ENCODE results near the gene EPHA1.

The EPHA1 gene

DNA sequence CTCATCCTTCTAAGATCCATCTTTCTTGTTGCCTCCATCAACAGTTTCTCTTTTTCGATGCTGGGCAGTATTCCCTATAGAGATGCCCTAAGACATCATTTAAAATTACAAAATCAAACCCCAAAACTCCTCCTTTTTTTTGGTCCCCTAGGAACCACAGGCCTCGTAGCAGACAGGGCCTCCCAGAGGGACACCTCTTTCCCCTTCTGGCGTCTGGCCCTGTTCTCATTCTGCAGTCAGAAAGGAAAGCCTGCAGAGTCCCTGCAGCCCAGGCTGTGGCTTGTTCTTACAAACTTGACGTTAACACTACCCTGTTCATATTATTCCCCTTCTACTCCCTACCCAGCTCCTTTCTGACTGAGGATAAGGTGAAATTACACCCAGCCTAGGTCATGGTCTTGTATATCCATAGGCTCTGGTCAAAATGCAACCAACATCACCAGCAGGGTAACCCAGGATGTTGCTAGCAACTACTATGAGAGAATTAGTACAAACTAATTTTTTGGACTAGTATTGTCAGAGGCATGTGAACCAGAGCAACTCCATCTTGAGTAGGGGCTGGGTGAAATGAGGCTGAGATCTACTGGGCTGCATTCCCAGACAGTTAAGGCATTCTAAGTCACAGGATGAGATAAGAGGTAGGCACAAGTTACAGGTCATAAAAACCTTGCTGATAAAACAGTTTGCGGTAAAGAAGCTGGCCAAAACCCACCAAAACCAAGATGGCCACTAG, 3.5 kb upstream of the EPHA1 start:
- no peak for DNase-seq
- no peaks in the 10 kb centered on the region for H3K9me3 Mint-ChIP-seq
- H3K4me1 Mint-ChIP-seq: peaks cover 81% of the 10 kb centered on the region

DNA sequence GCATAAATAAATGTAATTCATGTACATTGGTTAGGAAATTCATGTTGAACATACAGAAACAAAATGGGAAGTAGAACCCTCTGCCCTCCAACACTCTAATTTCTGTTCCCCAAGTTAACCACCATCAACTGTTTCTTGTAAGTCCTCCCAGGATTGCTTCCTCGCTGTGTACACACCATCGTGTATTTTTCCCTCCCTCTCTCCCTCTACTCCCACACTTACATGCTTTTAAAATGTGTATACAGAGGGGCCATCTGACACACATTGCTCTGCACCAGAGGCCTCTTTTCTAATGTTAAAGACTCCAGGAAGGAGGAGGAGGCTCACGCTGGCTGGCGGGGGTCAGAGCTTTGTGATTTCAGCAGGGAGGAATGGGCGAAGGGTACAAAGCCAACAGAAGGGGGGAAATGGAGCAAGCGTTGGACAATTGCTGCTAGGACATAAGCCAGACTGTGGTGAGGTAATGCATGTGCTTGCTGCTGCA, 1.9 kb upstream of the EPHA1 start:
- DNase-seq: no peak
- H3K27me3 Mint-ChIP-seq (ENCODE audit: low read depth, poor library complexity): peaks cover 20% of the 10 kb centered on the region
- H3K4me1 Mint-ChIP-seq: peaks cover 86% of the 10 kb centered on the region
- H3K27ac Mint-ChIP-seq: no peak overlapping the region
- peak overlapping the region; percentile 86 for H3K4me3 Mint-ChIP-seq
- no peaks in the 10 kb centered on the region for H3K36me3 Mint-ChIP-seq (ENCODE audit: low read depth)
- no peaks in the 10 kb centered on the region for H3K9me3 Mint-ChIP-seq
- TF ChIP-seq, protein P1, sequence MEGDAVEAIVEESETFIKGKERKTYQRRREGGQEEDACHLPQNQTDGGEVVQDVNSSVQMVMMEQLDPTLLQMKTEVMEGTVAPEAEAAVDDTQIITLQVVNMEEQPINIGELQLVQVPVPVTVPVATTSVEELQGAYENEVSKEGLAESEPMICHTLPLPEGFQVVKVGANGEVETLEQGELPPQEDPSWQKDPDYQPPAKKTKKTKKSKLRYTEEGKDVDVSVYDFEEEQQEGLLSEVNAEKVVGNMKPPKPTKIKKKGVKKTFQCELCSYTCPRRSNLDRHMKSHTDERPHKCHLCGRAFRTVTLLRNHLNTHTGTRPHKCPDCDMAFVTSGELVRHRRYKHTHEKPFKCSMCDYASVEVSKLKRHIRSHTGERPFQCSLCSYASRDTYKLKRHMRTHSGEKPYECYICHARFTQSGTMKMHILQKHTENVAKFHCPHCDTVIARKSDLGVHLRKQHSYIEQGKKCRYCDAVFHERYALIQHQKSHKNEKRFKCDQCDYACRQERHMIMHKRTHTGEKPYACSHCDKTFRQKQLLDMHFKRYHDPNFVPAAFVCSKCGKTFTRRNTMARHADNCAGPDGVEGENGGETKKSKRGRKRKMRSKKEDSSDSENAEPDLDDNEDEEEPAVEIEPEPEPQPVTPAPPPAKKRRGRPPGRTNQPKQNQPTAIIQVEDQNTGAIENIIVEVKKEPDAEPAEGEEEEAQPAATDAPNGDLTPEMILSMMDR (IDR thresholded peaks at IDR 0.05): no peak

More for the DNA sequence above, 3.5 kb upstream of the EPHA1 start:
- TF ChIP-seq, protein P1 (IDR thresholded peaks at IDR 0.05): no peak
- Mint-ChIP-seq H3K27ac (no peak overlapping the region), H3K4me3 (no peak overlapping the region), H3K27me3 (ENCODE audit: low read depth, poor library complexity) (peaks cover 20% of the 10 kb centered on the region), H3K36me3 (ENCODE audit: low read depth) (no peaks in the 10 kb centered on the region)

GRCh38 chr7:143408252-143408685, 387 bp downstream of the EPHA1 start:
- H3K36me3 Mint-ChIP-seq (ENCODE audit: low read depth): no peaks in the 10 kb centered on the region
- peaks cover 80% of the 10 kb centered on the region for H3K4me1 Mint-ChIP-seq
- TF ChIP-seq, protein P1 (IDR thresholded peaks at IDR 0.05): no peak
- peak; percentile 54 for DNase-seq
- H3K27me3 Mint-ChIP-seq (ENCODE audit: low read depth, poor library complexity): peaks cover 20% of the 10 kb centered on the region
- H3K4me3 Mint-ChIP-seq: peak overlapping the region; percentile 78
- H3K9me3 Mint-ChIP-seq: no peaks in the 10 kb centered on the region
- H3K27ac Mint-ChIP-seq: no peak overlapping the region

- Mint-ChIP-seq H3K4me3 (peak overlapping the region; percentile 78), H3K27ac (peak overlapping the region; percentile 49), H3K36me3 (ENCODE audit: low read depth) (no peaks in the 10 kb centered on the region), H3K9me3 (no peaks in the 10 kb centered on the region), H3K27me3 (ENCODE audit: low read depth, poor library complexity) (peaks cover 20% of the 10 kb centered on the region), H3K4me1 (peaks cover 75% of the 10 kb centered on the region)
- TF ChIP-seq, protein P1 (IDR thresholded peaks at IDR 0.05): no peak
- no peak for DNase-seq
Measured at GRCh38 chr7:143407287-143408251, 1.1 kb downstream of the EPHA1 start.

DNA sequence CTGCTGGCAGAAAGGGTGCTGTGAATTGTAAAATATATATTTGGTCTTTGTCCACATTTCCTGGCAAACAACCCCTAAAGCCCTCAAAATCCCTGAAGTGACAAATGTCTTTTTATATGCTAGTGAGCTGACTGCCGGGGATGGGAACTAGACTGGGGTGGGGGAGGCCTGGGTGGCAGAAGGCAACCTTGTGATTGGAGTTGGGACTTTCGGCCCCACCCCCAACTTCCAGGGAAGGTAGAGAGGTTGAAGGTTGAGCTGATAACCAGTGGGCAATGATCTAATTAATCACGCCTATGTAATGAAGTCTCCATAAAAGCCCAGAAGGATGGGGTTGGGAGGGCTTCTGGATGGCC, 2.7 kb downstream of the EPHA1 start:
- DNase-seq: no peak
- Mint-ChIP-seq H3K9me3 (no peaks in the 10 kb centered on the region), H3K27ac (no peak overlapping the region), H3K27me3 (ENCODE audit: low read depth, poor library complexity) (peaks cover 26% of the 10 kb centered on the region), H3K36me3 (ENCODE audit: low read depth) (no peaks in the 10 kb centered on the region), H3K4me3 (no peak overlapping the region), H3K4me1 (peaks cover 59% of the 10 kb centered on the region)
- TF ChIP-seq, protein P1 (IDR thresholded peaks at IDR 0.05): no peak

Measured in nephron progenitor cell (in vitro differentiated cells).